GM21360 (cell line): ENCODE data around the gene TIMP4.

Source experiments
- ATAC-seq: cut with Tn5 transposase; IDR thresholded peaks from one replicate; pipeline ENCODE4 v1.9.1; 2021; ENCODE audit warnings: mild to moderate bottlenecking, moderate library complexity; ENCODE audit not compliant: unreplicated experiment

The TIMP4 gene

GRCh38 chr3:12158387-12159226 lies at the start of gene TIMP4:
Gene TIMP4 (minus strand): TSS chr3:12158912. CDS start chr3:12158840, 72 bp downstream.
- no peak for ATAC-seq

GRCh38 chr3:12205171-12205570 lies 46.5 kb upstream of the TIMP4 start:
- no peak for ATAC-seq

- no peak for ATAC-seq
Measured at GRCh38 chr3:12201813-12202212, 43.1 kb upstream of the TIMP4 start.

DNA sequence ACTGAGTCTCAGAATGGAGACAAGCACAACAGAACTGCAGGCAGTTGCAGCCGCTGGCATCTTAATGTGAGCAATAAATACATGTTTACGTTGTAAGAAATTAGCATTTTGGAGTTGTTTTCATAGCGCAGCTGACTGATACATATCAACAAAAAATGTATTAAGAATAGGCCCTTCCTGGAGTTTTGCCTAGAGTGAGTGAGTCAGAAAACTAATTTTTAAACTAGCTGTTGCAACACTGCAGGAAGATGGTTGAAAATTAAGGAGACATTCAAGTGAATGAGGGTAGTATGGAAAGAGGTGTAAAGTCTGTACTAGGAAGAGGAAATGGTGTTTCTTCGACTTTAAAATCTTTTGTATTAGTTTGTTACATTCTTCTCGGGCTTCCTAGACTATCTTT lies 39.6 kb upstream of the TIMP4 start:
- ATAC-seq, result no peak

GRCh38 chr3:12197475-12197874 lies 38.8 kb upstream of the TIMP4 start:
- ATAC-seq, result peak; percentile 51

DNA sequence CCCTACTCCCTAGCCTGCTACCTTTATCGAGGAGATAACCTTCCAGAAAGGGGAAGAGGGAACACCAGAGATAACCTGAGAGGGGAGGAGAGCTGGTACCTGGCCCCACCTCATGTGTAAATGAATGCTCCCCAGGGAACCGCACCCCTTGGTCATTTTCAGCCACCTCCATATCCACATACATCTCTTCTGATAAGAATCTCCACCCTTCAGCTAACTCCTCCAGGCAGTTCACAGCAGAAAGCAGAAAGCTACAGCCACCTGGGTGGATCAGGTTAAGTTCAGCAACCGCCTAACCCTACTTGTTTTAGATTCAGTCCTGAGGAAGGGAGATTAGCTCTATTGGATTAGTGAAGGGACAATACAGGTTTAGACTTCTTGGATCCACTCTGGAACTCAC lies 38.0 kb upstream of the TIMP4 start:
- ATAC-seq, result no peak

DNA sequence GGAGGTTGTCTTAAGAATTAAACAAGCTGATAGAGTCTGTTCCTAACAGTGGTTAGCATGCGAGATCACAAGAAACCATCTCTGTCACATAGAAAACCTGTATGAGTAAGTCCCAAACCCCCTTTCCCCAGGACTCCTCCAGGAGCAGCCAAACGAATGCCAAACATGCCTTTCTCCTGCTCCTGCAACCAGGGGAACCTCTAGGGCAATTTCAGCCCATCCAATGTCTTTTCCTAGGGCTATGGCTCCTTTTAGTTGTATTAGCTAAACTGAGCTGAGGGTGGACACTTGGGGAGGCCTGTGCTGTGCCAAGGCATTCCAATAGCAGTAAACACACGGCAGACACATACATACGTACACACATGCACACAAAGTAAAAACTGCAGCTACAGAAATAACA lies 36.5 kb upstream of the TIMP4 start:
- ATAC-seq, result no peak

GRCh38 chr3:12194669-12195161 lies 36.0 kb upstream of the TIMP4 start:
- peak; percentile 62 for ATAC-seq

GRCh38 chr3:12194209-12194608 lies 35.5 kb upstream of the TIMP4 start:
- peak; percentile 31 for ATAC-seq

- ATAC-seq, result peak; percentile 44
Measured at GRCh38 chr3:12193485-12194165, 34.9 kb upstream of the TIMP4 start.

GRCh38 chr3:12192655-12193484 lies 34.2 kb upstream of the TIMP4 start:
- no peak for ATAC-seq

DNA sequence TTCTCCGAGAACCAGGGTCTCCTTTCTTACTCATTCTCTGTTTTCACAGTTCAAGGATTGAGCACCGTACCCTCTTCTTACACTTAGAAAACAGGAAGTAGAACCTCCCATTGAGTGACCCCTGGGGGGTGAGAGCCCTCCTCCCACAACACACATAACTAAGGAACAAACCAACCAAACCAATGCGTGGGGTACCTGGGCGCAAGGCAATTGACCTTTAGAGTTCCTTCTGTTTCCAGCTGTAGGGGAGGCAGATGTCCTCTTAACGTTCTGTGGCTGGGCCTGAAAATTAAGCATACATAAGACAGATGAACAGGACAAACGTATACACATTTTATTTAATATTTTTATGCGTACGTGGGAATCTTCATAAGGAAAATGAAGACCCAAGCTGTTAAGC lies 33.5 kb upstream of the TIMP4 start:
- ATAC-seq, result no peak

- no peak for ATAC-seq
Measured at GRCh38 chr3:12191559-12191958, 32.8 kb upstream of the TIMP4 start.

DNA sequence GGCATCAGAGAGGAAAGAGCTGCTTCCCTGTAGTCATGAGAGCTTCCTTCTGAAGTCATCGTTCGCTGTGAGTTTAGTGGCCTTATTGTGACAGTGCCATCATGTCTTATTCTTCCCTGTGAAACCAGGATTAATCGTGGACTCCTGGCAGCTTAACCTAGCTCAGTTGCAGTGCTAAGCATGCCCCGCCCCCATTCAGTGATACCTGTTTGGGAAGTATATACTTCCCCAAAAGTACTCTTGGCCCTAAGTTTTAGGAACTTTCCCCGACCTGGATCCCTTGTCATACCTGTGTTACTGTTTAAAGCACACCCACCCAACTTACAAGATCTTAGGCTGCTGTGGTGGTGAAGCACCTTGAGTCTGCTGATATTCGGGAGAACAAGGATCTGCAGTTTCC lies 32.1 kb upstream of the TIMP4 start:
- no peak for ATAC-seq

DNA sequence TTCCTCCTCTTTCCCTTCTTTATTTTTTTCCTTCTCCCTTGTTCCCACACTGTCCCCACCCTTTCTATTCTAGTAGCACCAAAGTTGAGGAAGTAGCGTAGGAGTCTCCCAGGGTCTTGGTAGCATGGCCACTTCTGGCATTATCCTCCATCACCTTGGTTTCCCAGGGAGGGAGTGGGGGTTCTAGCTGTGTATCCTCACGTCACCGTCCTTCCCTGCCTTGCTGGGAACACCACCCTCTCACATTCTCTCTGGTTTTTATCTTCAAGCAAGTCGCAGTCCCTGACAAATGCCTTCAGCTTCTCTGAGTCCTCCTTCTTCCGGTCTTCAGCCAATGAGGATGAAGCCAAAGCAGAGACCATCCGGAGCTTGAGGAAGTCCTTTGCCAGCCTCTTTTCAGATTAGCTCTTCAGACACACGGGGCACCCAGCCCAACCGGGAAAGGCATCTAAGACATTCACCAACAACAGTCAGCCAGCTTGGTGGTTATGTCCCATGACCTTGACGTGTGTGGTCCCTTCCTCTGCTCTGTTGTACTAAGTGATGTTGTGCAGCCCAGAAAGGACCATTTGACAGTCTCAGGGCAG lies 31.6 kb upstream of the TIMP4 start:
- no peak for ATAC-seq

GRCh38 chr3:12188681-12189287 lies 30.1 kb upstream of the TIMP4 start:
- ATAC-seq, result no peak

DNA sequence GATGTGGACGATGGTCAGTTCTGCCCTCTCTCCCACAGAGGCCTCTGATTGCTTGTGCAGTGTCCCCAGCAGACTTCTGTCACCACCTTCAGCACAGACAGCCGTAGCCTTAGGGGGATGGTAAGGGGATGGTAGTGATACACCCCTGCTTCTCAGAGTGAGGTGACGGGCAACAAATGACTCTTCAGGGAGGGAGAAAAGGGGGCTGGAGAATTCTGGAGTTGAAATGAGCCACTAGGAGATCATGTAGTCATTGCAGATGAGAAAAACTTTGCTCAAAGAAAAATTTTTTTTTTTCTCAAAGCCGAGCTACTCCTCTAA lies 29.6 kb upstream of the TIMP4 start:
- no peak for ATAC-seq

GRCh38 chr3:12187448-12188327 lies 29.0 kb upstream of the TIMP4 start:
- peak; percentile 67 for ATAC-seq

DNA sequence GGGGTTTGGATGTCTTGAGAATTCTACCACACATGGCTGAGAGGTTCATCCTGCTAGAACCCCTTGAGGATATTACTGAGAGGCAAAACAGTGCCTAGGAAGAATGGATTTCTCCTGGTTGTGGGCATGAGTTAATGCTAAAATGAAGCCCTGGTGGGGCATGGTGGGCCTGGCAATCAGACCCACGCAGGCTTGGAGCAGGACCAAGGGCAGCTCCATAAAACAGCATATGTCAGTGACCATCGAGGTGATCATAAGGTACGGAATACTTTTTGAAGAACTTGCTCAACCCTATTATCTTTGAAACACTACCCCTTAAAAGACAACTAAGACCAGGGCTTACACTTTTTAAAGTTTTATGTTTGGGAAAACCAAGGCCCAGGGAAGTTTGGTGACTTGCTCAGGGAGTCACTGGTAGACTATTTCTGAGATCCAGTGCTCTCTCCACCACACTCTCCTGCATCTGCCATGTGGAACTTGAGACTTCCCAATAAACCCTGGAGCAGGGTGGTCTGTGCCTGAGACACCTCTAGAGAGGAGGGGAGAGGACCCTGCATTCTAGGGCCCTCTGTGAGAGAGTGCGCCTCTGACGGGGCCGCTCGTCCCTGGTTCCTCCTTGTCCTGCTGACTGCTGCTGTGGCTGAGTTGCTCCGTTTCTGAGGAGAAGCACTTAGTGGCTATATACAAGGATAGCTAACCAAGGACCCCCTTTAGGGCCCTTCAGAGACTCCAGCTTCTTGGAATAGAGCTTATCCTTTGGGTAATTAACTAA lies 28.0 kb upstream of the TIMP4 start:
- ATAC-seq, result no peak
